NB4 (cell line): Measurements from ENCODE around the gene INO80C.

Experiments used
- DNase-seq: peaks from one replicate; pipeline ENCODE4 v3.0.0; 2010; ENCODE audit warnings: low read depth
- H3K4me3 ChIP-seq: one replicate; pipeline ENCODE4 v1.5.1; 2011; ENCODE audit warnings: mild to moderate bottlenecking, low read depth, low read length, moderate library complexity
- MYC ChIP-seq: IDR thresholded peaks from 2 replicates; pipeline ENCODE4 v1.6.1; 2011; ENCODE audit warnings: low read depth, low read length
- POLR2A ChIP-seq: IDR thresholded peaks from 2 replicates; pipeline ENCODE4 v1.6.1; 2011; ENCODE audit warnings: mild to moderate bottlenecking; ENCODE audit not compliant: insufficient read length; ENCODE audit errors: extremely low read depth
- TF ChIP-seq, protein P1 (sequence below): IDR thresholded peaks from one replicate; pipeline ENCODE4 v1.5.1; 2012; ENCODE audit warnings: low read depth, low read length
- TF ChIP-seq, protein P2 (sequence below): IDR thresholded peaks from 2 replicates; pipeline ENCODE4 v1.6.1; 2011; ENCODE audit warnings: low read depth, low read length

The INO80C gene

DNA sequence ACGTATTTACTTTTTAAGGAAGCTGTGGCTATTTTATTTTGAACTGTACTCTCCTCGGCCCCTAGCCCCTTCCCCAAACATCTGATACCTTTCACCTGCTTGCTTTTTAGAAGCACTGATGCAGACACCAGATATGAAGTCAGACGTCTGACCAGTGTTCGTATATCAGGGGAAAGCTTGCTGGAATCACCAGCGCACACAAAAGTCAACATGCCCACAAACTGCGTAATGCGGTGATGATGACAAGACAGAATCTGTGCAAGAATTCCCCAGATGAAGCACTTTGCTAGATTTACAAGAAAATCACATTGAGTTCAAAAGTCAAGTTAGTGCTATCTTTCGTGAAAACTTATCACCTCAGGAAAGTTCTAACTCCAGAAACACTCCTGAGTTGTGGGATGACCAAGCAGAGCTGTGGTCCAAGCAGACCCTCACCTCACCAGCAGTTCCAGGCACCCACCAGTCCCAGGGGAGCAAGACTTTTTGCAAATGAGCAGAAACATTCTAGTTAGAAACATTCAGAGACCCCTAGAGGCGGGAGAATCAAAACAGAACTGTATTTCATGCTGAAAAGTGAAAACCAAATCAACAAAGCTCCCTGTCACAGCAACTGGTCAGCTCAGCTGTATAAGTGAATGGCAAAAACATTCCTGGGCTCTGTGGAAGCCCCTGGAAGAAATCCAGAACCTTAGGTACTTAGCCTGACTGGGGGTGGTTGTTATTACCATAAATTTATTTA, 55.7 kb downstream of the INO80C start:
- no peak overlapping the region for H3K4me3 ChIP-seq
- TF ChIP-seq, protein P1, sequence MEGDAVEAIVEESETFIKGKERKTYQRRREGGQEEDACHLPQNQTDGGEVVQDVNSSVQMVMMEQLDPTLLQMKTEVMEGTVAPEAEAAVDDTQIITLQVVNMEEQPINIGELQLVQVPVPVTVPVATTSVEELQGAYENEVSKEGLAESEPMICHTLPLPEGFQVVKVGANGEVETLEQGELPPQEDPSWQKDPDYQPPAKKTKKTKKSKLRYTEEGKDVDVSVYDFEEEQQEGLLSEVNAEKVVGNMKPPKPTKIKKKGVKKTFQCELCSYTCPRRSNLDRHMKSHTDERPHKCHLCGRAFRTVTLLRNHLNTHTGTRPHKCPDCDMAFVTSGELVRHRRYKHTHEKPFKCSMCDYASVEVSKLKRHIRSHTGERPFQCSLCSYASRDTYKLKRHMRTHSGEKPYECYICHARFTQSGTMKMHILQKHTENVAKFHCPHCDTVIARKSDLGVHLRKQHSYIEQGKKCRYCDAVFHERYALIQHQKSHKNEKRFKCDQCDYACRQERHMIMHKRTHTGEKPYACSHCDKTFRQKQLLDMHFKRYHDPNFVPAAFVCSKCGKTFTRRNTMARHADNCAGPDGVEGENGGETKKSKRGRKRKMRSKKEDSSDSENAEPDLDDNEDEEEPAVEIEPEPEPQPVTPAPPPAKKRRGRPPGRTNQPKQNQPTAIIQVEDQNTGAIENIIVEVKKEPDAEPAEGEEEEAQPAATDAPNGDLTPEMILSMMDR = no peak
- TF ChIP-seq, protein P2, sequence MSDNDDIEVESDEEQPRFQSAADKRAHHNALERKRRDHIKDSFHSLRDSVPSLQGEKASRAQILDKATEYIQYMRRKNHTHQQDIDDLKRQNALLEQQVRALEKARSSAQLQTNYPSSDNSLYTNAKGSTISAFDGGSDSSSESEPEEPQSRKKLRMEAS = no peak
- TF ChIP-seq POLR2A = no peak
- DNase-seq = no peak

DNA sequence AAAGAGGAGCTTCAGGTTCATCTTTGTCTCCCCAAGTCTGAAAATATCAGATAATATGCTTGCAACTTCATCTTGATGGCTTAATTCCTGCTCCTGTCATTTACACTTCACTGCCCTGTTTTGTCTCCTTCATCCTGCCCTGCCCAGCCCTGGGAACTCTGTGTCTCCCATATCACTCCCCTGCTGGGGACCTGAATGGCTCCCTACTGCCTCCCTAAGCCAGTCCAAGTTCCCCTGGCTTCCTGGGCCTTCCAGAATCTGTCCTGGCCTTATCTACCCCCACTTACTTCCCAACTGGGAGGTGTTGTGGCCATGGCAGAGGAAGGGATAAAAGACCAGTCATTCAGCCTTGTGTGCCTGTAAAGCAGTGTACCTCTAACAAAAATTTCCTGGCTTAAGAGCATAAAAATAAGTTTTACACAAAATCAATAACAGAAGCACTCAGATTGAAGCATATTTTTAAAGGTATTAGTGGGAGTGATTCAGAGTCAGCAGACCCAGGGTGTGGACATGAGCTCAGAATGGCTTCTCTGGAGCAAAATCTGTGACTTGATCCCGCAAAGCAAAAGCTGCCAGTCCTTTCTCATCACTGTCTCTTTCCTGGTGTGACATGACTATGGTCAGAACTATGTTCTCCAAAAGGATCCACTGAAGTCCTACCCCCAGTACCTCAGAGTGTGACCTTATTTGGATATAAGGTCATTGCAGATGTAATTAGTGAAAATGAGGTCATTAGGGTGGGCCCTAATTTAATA, 59.1 kb downstream of the INO80C start:
- no peak overlapping the region for H3K4me3 ChIP-seq
- no peak for DNase-seq
- TF ChIP-seq, protein P1 = no peak
- TF ChIP-seq, protein P2 = no peak
- TF ChIP-seq POLR2A = no peak
- no peak for TF ChIP-seq MYC

DNA sequence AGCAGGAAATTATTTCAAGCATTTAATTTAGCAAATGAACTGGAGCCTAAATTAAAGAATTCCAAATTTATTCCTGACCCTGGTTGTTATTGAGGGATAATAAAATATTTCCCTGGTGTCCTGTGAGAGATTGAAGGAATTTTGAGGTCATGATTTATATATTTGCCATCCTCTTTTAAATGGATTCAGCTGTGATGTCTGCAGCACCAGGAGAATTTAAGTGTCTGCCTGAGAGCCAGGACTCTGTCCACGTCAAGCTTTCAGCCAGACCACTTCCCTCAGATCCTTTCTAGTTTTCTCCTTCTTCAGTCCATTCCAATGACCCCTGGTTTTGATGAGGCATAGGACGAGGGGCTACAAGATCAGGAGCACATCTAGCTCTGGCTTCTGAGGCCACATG, 59.9 kb downstream of the INO80C start:
- H3K4me3 ChIP-seq = no peak overlapping the region
- TF ChIP-seq, protein P1 = no peak
- TF ChIP-seq POLR2A (no peak), MYC (no peak)
- TF ChIP-seq, protein P2 = no peak
- no peak for DNase-seq

DNA sequence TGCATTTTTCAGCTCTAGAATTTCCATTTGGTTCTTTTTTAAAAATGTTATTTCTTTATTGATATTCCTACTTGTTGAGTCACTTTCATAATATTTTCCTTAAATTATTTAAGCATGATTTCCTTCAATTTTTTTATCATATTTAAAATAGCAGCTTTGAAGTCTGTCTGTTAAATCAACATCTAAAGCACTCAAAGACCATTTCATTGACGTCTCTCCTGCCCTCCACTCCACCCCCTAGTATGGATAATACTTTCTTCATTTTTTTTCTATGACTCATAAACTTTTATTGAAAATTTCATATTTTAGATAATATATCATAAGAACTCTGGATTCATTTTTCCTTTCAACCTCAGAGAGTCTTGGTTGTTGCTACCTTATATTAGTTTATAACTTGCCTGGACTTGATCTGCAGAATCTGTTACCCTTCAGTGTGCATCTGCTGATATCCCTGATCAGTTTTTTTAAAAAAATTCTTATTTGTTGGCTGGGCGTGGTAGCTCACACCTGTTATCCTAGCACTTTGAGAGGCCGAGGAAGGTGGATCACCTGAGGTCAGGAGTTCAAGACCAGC, 61.6 kb downstream of the INO80C start:
- no peak overlapping the region for H3K4me3 ChIP-seq
- no peak for DNase-seq
- TF ChIP-seq MYC = no peak
- no peak for TF ChIP-seq POLR2A
- TF ChIP-seq, protein P1 = no peak
- TF ChIP-seq, protein P2 = no peak

DNA sequence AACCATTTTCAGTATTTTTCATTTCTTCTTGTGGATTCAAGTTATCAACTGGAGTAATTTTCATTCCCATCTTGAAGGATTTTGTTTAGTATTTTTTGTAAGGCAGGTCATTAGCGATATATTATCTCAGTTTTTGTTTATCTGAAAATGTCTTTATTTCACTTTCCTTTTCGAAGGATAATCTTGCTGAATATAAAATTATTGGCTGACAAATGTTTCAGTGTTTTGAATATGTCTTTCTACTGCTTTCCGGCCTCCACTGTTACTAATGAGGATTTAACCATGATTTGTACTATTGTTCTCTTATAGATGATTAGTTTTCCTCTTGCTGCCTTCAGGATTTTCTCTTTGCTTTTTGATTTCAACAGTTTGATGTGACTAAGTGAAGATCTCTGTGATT, 62.4 kb downstream of the INO80C start:
- H3K4me3 ChIP-seq = no peak overlapping the region
- DNase-seq = no peak
- TF ChIP-seq, protein P1 = no peak
- TF ChIP-seq POLR2A (no peak), MYC (no peak)
- TF ChIP-seq, protein P2 = no peak
